ENCODE results near the gene BARX1.
"Not testable (repeated sequence)": the region's sequence is repeated elsewhere in the genome, so short reads cannot be mapped to it uniquely, and the experiment has no call there.

Gene BARX1, protein sequence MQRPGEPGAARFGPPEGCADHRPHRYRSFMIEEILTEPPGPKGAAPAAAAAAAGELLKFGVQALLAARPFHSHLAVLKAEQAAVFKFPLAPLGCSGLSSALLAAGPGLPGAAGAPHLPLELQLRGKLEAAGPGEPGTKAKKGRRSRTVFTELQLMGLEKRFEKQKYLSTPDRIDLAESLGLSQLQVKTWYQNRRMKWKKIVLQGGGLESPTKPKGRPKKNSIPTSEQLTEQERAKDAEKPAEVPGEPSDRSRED

DNA sequence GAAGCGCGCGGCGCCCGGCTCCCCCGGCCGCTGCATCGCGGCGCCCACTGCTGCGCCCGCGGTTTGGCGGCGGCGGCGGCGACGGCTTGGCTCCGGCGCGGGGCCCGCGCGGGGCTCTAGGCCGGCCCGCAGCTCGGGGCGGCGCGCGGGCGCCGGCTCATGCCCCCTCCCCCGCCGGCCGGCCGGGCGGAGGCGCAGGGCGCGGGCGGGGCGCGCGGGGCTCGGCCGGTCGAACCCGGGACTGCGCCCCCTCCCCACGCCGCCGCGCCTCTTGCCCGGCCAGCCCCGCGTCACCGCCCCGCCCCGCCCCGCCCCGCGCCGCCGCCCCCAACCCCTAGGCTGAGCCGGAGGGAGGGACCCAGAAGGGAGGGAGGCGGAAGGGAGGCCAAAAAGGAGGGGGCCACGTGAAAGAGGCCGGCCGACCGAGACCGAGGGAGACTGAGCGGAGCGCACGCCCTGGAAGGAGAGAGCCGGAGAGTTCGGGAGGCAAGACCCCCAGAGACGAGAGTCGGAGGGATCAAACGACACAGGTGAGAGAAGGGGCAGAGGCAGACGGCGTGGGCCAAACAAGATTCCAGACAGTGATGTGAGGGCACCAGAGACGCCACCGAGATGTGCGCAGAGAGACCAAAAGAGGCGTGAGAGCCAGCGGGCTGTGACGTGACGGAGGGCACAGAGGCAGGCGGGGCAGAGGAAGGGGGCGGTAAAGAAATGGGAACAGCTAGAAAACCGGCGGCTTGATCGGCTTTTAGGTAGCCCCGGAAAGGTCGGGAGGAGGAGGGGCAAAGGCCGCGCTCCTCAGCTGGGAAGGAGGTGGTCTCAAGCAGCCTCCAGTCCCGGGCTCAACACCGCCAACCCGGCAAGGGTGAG lies at the start of gene BARX1:
Gene BARX1, minus strand, starts transcription at position 245 of the 870 bp plus-strand sequence. Its CDS starts 209 bp downstream, at position 36.
- FAIRE-seq: no peak

DNA sequence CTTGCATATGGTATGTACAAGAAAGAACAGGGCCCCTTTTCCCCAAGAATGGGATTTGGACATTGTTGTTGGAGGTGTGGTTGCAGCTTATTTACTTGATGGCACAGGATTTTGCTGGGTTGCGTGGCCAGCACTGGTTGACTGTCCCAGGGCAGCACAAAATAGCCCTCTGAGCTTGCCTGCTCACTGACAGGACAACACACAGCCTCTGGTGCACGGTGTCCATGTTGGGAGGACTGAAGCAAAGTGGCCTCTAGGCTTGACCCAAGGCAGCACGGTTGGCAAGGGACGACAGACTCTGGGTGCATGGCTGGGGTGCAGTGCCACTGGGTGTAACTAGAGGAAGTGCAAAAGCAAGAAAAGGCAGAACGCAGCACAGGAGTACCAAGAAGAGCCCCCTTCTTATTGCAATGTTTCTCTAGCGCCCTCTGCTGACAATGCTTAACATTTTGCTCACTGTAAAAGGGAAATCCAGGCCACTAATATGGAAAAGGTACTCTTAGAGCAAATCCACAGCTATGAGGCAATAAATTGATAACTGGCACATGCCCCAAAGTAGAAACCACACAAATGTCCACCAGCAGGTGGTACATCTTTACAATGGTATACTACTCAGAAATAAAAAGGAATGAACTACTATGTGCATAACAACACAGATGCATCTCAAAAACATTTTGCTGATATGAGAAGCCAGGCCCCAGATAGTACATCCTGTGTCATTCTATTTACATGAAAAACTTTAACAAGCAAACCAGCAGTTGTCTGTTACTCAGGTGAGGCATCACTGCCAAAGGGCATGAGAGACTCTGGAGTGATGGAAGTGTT lies 47.4 kb upstream of the BARX1 start:
- FAIRE-seq: peak; percentile 7

DNA sequence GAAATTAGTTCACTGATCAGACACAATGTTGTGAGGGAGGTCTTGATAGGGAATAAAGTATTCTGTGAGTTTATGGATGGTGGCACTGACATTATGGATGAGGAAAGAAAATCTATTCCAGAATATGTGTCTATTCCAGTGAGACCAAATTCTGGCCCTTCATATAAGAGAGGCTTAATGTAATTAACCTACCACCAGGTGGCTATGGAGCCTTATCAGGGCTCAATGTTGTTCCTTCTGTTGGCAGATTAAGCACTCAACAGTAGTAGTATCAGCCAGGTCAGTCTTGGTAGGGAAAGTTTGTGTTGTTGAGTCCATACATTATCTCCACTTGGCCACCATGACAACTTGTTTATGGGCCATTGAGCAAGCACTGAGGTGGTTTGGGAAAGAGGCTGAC lies 41.7 kb upstream of the BARX1 start:
- no peak for FAIRE-seq

DNA sequence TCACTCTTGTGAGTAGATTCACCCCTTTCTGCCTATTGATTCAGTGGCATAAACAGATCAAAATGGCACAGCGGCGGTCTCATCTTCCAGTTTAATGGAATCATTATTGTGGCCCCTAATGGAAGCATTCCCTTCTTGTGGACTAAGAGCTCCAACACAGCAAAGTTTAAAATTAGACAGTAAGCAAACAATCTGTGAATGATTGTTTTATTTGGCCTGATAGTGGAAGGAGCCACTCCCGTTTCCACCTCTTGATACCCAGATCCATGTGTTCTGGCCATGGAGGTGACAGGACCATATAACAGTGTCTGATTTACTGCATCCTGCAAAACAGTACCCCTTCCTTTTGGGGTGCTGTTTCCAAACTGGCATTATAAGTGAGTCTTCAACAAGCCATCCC lies 41.2 kb upstream of the BARX1 start:
- FAIRE-seq: no peak

DNA sequence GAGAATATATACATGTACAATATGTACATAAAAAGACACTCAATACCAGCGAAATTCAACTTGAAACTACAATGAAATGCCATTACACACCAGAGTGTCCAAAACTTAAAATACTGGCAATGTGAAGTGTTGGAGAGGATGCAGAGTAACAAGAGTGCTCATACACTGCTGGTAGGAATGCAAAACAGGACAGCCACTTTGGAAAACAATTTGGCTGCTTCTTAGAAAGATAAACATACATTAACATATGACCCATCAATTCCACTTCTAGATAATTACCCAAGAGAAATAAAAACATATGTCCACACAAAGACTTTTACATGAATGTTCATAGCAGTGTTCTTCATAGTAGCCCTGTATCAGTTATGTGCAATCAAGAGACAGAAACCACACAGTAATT lies 39.4 kb upstream of the BARX1 start:
- FAIRE-seq: no peak

DNA sequence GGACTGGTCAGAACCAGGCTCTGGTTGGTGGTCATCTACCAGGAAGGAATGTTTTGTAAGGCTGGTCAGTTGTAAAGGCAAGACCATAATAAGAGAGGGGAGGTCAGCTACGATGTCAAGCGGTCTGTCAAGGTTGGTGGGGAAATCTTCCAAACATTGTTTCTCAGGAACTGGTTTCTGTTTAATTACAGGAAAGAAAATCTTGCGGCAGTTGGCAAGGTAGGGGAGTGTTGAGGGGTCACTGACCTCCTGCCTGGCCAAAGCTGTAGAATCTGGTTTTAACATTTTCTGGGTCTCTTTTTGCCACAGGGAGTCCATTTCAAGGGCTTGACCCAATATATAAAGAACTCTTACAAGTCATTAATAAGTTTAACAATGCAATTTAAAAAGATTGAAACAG lies 39.0 kb upstream of the BARX1 start:
- no peak for FAIRE-seq

DNA sequence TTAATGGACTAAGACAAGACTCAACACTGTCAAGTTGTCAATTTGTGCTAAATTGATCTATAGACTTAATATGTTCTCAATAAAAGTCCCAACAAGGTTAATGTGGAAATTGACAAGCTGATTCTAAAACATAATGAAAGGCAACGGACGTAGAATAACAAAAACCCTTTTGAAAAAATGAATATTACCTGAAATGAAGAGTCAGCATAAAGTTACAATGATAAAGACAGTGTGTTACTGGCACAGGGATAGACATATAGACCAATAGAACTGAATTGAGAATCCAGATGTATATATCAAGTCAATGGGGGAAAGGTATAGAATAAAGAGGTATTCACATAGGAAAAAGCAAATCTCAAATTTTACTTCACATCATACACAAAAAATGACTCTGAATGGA lies 37.7 kb upstream of the BARX1 start:
- FAIRE-seq: no peak

DNA sequence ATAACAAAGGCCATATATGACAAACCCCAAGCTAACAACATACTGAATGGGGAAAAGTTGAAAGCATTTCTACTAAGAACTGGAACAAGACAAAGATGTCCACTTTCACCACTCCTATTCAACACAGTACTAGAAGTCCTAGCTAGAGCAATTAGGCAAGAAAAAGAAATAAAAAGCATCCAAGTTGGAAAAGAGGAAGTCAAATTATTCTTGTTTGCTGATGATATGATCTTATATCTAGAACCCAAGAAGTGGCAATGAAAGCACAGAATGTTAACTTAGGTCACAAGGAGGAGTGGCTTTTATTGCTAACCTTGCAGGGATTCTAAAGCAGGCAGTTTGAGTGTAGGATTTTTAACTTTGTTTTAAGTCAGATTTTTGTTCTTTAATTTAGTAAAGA lies 35.3 kb upstream of the BARX1 start:
- FAIRE-seq: no peak

DNA sequence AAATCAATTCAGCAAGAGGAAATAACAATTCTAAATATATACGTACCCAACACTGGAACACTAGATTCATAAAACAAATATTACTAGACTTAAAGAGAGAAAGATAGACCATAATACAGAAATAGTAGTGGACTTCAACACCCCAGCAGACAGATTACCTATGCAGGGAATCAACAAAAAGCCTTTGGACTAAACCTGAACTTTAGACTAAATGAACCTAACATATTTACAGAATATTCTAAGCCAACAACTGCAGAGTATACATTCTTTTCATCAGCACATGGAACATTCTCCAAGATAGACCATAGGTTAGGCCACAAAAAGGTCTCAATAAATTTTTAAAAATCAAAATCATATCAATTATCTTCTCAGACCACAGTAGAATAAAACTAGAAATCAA lies 32.9 kb upstream of the BARX1 start:
- no peak for FAIRE-seq

DNA sequence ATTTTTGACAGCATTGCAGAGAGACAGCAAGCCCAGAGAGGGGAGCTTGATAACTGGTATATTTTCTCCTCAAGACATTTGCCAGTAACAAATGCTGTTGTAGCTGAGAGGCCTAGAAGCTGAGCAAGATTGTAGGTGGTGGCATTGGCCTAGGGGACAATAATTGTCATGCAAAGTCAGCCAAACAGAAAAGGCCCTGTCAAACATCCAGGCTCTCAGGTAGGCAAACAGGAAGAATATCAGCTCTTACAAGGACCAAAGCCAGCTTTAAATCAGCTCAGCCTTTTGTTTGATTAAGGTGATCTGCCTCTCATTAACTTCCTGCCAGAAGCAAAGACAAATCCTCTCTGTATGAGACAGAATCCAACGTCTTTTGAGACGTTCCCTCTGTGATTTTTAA lies 29.7 kb upstream of the BARX1 start:
- FAIRE-seq: no peak

DNA sequence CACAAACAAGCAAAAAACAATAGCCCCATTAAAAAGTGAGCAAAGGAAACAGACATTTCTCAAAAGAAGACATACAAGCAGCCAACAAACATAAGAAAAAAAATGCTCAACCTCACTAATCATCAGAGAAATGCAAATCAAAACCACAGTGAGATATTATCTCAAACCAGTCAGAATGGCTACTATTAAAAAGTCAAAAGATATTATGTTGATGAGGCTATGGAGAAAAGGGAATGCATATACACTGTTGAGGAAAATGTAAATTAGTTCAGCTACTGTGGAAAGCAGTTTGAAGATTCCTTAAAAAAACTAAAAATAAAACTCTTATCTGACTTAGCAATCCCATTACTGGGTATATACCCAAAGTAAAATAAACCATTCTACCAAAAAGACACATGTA lies 28.7 kb upstream of the BARX1 start:
- FAIRE-seq: no peak

DNA sequence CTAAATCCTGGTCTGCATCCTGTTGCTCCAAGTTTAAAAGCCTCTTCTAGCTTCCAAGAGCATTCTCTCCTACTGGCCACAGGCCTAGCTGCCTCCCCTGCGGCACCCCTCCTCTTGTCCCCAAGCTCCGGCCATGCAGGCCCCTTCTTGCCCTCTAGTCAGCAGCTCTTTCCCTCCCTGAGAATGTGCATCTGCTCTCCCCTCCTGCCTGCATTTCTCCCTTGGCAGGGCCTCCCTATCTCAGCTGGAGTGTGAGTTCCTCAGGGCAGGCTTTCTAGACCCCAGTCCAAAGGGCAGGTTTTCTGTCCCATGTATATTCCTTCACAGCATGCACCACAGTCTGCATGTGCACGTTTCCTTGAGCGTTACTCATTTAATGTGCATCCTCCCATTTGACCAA lies 24.6 kb upstream of the BARX1 start:
- FAIRE-seq: no peak

DNA sequence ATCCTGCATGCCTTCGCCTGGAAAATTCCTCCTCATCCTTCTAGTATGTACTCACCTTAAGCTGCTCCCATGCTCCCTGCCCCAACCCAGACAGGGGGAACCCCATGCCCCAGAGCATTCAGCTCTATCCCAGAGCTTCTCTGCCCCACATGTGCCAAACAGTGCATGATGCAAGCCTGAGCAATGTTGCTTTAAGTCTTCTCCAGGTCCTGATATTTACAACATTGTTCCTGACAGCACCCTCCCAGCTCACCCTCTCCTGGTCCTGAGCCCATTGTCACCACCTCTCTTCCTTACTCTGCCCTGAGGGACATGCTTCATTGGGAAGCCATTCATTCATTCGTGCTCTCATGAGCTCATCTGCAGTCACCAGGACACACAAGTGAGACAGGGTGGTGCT lies 23.4 kb upstream of the BARX1 start:
- no peak for FAIRE-seq

DNA sequence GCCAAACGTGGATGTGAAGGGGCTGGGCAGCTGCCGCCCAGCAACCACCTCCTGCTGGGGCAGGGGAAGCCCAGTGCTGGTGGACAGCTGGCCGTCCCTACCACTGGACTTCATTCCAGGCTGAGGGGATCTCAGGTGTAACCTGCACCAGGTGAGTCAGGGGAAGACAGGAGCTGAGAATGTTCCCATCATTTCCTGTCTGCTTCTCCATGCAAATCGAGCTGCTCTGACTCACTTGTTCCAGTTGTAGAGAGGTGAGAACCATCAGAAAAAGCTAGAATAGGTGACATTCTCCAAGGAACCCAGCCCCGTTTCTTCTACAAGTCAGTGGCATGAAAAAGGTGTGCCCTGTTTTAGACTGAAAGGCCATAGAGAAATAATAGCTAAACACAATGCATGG lies 21.8 kb upstream of the BARX1 start:
- no peak for FAIRE-seq

DNA sequence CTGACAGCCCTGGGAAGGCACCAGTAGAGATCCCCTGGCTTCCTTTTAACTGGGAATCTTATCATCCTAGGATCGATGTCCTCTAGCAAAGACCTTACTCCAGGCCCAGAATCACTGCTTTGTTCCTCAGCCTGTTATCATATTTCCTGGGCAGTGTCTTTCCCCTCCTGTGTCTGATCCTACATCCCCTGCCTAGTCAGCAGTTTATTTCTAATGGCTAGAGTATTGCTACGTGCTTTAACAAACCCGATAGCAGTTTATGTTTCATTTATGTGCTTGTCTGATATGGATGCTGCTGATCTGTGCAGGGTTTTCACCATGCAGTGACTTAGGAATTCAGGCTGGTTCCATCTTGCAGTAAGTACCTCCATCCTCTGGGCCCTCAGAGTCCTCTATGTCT lies 20.9 kb upstream of the BARX1 start:
- FAIRE-seq: no peak

DNA sequence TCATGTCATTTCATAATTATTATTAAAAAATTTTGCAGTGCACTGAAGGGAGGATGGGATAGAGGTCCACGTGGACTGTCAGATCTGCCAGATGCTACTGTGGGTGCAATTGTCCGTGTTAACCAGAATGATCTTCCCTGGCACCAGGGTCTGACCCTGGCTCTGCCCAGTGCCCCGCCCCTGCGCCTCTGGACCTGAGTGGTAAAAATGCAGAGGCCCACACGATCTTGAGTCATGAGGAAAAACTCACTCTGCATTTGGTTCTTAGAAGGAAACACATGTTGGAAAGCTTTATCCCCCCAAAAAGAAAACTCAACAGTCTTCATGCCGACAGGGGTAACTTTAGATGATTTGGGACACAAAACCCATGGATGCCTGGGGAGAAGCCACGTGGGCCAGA lies 20.1 kb upstream of the BARX1 start:
- no peak for FAIRE-seq

DNA sequence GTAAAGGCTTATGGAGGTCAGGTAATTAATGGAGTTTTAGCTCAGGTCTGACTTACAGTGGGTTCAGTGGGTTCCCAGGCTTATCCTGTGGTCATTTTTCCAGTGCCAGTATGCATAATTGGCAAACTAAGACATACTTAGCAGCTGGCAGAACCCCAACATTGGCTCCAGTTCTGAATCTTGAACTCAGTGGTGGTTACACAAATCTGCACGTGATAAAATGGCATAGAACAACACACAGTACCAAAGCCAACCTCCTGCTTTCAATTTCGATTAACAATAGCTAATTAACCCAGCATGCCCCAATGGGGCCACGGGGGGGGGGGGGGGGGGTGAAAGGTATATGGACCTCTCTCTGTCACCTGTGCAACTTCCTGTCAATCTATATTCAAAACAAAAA lies 19.0 kb upstream of the BARX1 start:
- no peak for FAIRE-seq

DNA sequence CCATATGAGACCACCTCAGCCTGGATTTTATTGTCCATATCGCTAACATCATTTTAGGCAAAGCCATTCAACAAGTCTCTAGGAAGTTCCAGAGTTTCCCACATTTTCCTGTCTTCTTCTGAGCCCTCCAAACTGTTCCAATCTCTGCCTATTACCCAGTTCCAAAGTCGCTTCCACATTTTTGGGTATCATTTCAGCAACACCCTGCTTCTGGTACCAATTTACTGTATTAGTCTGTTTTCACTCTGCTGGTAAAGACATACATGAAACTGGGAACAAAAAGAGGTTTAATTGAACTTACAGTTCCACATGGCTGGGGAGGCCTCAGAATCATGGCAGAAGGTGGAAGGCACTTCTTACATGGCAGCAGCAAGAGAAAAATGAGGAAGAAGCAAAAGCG lies 17.5 kb upstream of the BARX1 start:
- FAIRE-seq: not testable (repeated sequence)

DNA sequence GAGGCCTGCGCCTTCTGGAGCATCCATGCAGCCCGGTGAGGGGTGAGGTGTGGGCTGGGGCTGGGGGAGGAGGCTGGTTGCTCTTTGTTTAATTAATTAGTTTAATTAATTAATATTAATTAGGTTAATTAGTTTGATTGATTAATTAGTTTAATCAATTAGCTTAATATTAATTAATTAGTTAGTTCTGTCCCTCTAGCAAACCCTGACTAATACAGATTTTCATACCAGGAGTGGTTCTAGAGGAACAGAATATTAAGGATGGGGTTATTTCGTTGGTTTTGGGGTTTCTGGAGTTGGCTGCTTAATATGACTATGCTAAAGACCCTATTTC lies 14.1 kb upstream of the BARX1 start:
- no peak for FAIRE-seq

DNA sequence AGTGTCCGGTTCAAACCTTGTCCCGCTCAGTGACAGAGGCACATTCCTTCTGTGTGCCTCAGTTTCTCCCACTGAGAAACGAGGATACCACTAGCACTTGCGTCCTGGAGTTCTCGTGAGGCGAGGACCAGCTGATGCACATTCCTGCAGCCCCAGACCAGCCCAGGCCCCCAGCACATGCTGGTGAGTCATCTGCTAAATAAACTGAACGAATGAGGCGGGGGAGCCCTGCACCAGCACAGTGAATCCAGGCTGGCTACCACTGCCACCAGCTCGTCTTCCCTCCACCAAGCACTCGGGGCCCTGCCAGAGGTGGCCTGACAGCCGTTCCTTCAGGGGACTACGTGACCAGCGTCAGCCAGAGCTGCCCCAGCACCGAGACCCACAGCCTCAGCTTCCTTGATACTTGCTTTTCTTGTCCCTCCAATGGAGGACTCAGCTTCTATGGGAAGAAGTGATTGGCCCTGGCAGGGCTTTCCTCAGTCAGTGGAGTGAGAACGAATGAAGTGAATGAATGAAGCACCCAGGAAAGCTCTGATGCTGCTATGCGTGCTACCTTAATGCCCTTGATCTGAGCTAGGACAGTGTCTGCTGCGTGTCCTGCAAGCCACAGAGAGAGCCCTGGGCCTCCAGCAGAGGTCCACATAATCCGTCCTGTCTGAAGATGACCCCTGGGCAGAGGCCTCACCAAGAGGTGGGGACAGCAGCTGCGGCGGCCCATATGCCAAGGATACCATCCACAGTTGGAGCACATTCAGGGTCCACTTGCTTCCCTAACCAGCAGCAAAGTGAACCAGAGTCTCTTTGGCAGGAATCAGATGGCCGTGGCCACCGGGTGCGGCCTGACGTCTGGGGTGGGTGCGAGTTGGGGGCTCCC lies 13.5 kb upstream of the BARX1 start:
- no peak for FAIRE-seq

DNA sequence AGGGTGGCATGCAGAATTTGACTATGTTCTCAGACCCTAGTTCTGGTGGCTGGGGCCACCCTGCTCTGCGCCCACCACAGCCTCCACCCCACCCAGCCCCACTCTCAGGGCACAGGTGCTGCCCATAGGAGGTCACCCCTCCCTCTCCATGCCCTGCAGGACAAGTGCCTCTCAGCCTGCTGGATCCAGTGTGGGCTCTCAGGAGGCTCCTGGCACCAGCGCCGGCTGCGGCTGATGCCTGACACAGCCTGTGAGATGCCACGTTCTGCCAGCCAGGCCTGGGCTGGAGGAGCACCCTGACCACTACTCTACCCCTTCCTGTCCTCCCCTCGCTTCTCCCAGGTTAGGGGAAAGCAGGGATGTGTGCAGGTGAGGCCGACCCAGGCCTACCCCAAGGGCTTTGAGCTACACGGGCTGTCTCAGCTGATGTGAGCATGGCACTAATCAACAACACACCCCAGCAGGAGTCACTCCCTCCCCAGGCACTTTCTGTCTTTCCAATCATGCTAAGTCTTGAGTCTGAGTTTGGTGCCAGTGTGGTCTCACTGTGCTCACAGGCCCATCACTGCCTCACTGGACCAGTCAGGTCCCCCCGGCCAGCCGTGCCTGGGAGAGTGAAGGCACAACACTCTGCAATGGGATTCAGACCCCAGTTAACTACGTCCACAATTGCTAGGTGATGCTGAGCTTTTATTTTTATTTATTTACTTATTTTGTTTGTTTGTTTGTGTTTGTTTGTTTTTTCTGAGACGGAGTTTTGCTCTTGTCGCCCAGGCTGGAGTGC lies 12.1 kb upstream of the BARX1 start:
- no peak for FAIRE-seq

Data from TTC549 (cell line).